HG03565 (cell line): ENCODE data around the gene BDH1.
"Not testable (repeated sequence)": the region's sequence is repeated elsewhere in the genome, so short reads cannot be mapped to it uniquely, and the experiment has no call there.

Experiments
- ATAC-seq: cut with Tn5 transposase; IDR thresholded peaks from one replicate; pipeline ENCODE4 v1.9.1; 2021; ENCODE audit warnings: mild to moderate bottlenecking, moderate library complexity; ENCODE audit not compliant: unreplicated experiment

BDH1 gene

DNA sequence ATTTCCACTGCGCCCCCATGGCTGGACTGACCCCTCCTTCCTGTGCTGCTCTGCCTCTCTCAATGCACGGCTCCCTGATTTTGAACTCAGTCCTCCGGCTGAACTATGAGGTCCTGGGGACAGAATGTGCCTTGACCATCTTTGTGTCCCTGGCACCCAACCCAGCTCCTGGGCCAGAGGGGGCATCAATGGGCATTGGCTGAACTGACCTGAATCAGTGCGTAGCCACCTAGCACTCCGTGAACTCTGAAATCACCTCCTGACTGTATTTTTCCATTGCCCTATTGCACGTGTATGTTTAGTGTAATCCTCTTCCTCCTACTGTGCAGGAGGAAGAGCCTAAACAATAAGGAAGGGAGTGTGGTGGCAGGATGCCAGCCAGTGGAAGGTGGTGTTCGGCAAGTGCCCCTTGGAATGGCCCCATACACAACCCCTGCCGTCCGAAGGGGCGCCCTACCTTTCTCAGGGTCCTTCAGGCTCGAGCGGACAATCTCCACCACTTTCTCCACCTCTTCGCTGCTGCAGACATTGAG, 33.5 kb downstream of the BDH1 start:
- no peak for ATAC-seq

DNA sequence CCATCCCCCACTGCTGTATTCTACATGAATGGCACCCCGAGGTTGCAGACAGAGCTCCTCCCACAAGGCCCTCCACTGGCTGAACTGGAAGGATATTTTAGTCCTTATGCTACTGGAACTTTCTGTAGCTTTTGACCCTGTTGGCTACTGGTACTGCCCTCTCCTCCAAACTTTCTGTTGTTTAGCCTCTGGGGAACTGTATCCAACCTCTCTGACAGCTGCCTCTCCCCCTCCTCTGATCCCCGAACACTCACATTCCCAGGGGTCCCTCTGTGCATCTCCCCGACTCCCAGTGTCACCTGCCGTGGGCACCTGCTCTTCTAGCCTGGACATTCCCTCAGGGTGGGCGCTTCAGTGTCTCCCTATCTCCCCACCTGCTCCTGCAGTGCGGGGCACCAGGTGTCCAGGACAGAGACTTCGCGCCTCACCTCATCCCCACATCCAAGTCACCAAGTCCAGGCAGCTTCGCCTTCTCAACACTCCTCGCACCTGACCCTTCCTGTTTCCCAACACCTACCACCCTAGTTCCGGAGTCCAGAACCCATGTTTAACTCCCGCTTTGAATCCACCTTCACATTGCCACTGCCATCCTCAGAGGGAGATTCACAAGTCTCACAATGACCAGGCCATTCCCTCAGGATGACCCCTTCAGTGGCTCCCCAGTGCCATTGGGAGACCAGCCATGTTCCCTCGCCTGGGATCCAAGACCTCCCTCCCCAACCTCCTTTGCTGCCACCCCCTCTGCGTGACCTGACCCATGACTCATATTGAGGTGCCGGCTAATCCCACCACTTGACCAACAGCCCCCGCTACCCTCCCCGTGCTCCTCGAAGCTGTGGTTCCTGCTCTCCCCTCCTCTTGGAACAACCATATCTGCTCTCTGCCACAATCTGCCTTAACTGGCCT, 34.2 kb downstream of the BDH1 start:
- no peak for ATAC-seq

DNA sequence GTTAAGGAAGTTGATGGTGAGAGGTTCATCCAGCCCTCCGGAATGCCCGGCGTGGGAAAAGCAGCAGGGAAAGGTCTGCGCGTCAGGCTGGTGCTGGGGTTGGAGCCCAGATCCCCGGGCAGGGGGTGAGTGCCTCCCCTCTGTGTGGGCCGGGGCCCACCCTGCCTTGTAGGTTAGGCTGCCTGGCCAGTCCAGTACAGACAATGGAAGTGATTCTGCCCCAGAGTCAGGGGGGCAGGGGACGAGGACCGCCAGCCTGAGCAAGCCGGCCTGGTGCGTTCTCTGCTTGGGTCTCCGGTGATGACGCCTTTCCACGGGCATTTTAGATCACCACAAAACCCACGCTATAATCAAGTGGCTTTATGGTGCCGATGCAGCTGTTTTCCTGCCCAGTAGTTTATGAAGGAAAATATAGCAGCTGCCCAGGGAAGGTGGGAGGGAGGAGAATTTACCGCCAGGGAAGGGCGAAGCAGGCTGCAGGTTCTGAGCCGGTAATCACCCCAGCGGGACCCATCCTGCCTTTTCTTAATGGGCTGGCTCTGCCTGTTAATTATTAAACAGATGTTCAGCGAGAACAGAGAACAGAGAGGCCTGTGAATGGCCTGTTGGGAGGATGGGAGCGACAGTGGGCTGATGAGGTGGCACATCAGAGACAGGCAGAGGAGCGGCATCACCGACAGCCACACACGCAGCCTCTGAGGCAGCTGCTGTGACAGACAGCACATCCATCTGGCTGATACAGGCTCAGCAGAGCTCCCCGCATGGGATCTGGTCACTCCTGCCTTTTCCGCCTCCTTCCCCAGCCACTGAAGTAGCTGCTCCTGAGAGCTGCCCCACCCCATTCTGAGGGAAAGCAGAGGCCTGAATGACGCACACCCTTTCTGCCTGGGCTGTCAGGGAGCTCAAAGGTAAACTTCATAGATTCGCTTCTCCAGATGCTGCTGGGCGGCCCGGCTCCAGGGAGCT, 35.2 kb downstream of the BDH1 start:
- ATAC-seq: no peak

DNA sequence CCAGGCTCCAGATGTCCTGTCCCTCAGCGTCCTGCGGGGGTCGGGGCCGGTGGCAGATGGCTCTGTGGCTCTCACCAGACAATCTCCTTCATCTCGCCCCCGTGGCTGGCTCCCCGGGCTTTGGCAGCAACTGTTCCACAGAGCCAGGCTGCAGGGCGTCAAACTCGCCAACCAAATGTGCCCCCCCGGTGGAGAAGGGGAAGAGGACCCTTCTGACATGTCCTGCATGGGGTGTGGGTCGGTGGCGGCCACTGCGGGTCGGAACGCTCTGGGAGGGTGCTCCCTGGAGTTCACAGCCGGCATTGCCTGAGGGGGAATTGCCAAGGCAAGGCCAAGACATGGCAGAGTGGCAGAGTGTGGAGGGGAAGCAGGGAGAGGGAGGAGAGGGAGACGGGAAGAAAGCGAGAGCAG, 36.0 kb downstream of the BDH1 start:
- no peak for ATAC-seq

DNA sequence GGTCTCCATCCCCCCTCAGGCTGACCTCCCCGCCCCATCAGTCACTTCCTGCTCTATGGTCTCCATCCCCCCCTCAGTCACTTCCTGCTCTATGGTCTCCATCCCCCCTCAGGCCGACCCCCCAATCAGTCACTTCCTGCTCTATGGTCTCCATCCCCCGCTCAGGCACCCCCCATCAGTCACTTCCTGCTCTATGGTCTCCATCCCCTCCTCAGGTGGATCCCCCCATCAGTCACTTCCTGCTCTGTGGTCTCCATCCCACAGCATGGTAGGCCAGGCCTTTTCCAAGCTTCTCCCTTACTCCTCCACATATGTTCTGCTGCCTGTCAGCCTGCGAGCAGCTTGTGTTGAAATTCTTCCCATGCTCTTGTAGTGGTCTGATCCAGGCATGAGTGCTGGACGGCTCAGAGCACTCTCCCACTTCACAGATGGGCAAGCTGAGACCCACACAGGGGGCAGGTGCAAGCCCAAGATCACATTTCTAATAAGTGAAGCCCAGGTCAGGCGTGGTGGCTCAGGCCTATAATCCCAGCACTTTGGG, 36.8 kb downstream of the BDH1 start:
- no peak for ATAC-seq

DNA sequence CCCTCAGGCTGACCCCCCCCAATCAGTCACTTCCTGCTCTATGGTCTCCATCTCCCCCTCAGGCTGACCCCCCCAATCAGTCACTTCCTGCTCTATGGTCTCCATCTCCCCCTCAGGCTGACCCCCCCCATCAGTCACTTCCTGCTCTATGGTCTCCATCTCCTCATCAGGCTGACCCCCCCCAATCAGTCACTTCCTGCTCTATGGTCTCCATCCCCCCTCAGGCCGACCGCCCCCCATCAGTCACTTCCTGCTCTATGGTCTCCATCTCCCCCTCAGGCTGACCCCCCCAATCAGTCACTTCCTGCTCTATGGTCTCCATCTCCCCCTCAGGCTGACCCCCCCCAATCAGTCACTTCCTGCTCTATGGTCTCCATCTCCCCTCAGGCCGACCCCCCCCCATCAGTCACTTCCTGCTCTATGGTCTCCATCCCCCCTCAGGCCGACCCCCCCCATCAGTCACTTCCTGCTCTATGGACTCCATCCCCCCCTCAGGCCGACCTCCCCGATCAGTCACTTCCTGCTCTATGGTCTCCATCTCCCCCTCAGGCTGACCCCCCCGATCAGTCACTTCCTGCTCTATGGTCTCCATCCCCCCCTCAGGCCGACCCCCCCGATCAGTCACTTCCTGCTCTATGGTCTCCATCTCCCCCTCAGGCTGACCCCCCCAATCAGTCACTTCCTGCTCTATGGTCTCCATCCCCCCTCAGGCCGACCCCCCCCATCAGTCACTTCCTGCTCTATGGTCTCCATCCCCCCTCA, 37.7 kb downstream of the BDH1 start:
- not testable (repeated sequence) for ATAC-seq

DNA sequence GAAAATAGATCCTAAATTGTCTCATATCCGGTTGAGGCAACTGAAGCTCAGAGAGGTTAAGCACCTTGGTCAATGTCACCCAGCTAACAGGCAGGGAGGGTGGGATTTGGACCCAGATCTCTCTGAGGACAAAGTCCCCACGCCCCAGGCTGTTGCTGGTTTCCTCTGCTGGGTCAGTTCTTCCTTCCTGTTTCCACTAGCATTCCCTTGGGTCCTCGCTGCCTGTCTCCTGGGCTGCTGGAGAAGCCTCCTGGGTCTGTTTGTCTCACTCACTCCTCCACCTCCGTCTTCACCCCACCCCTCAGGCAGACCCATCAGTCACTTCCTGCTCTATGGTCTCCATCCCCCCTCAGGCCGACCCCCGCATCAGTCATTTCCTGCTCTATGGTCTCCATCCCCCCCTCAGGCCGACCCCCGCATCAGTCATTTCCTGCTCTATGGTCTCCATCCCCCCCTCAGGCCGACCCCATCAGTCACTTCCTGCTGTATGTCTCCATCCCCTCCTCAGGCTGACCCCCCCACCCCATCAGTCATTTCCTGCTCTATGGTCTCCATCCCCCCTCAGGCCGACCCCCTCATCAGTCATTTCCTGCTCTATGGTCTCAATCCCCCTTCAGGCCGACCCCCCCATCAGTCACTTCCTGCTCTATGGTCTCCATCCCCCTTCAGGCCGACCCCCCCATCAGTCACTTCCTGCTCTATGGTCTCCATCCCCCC, 38.7 kb downstream of the BDH1 start:
- not testable (repeated sequence) for ATAC-seq

DNA sequence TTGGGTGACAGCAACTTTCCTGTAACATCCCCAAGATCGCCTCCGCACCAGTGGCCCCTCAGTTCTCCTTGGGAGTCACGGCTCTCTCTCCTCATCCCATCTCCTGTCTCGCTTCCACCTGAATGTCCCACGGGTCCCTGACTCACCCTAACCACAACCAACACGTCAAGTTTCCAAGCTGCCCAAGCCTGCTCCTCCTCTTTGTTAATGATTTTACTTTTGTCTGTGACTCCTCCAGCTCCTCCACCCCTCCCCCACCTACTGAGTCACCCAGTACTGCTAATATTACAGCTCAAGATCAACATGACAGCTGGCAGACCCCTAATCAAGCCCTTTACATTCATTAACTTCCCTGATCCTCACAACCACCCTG, 39.3 kb downstream of the BDH1 start:
- no peak for ATAC-seq

DNA sequence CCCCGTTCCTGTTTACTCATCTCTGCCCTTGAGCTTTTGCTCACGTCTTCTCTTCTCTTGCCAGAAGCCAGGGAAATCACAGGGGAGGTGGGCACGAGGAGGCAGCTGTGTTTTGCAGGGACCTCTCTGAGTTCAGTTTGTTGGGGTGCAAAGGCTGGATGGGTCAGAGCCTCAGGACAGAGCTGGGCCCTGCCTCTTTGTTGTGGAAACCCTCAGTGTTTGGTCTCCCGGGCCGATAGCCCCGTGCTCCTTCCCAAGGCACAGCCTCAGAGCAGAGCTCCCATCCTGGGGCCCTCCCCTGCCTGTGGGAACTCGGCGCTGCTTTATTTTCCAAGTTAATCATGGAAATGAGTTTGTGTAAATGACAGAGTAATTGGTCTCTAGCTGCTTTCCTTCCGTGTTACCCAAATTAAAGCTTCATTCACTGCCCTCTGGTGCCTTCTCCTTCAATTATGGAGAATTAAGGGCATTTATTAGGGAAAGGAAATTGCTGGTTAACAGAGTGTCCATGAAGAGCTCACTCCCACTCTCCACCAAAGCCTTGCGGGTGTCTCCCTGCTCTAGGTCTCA, 40.9 kb downstream of the BDH1 start:
- ATAC-seq: no peak

DNA sequence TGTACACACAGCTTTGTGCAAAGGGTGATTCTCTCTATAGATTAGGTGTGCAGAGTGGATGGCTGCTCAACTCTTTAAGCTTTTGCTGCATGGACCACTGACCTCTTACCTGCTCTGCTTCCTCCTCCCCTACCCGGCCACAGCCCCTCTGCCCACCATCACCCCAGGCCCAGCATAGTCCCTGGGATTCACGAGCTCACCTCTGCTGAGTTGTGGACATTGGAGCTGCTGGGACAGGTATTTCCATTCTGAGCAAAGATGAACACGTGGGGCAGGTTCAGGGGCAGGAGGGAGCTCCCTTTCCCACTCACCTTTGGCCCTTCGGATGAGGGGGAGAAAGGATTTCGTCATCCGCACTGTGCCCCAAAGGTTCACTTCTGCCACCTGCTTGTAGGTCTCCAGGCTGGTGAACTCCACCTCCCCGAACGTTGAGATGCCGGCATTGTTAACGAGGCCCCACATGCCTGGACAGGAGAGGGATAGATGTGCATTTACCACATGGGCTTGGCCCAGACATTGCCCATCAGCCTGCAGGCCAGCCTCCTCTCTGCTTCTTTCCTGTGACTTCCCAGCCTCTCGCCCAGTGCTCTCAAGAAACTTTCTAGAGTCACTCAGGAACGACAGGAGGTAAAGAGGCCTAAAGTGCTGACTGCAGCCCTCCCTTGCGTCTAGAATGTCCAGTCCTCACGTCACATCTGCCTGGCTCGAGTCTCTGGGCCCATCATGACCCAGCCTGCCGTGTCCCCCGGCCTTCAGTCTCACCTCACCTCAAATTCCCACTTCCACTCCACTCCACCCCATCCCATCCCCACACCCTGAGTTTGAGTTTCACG, 41.6 kb downstream of the BDH1 start:
- ATAC-seq: no peak

DNA sequence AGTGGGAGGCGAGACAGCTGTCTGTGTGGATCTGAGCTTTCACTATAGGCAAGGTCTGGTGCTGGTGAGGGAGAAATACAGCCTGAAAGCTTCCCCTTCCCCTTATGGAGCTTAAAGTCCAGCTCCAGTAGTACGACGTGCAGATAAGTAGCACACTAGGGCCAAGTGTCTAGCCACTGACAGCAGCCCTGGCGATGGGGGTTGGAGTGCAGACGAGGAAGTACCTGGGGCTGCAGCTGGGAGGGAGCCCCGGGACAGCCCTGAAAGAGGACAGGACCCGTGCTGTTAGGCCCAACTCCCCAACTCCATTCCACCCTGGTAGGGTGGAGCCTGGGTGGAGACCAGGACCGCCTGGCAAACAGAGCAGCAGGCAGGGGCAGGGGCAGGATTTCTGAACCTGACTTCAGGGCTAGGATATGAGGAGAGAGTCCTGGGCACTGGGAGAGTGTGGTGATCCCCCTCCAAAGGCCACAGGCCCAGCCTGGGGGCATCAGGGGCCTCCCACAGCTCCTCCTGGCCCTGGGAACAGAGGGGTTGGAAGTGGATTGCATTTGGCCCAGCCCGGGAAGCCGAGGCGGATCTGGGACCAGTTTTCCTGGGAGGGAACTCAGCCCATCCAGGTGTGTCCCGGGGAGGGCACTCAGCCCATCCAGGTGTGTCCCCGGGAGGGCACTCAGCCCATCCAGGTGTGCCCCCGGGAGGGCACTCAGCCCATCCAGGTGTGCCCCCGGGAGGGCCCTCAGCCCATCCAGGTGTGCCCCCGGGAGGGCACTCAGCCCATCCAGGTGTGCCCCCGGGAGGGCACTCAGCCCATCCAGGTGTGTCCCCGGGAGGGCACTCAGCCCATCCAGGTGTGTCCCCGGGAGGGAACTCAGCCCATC, 42.8 kb downstream of the BDH1 start:
- no peak for ATAC-seq

DNA sequence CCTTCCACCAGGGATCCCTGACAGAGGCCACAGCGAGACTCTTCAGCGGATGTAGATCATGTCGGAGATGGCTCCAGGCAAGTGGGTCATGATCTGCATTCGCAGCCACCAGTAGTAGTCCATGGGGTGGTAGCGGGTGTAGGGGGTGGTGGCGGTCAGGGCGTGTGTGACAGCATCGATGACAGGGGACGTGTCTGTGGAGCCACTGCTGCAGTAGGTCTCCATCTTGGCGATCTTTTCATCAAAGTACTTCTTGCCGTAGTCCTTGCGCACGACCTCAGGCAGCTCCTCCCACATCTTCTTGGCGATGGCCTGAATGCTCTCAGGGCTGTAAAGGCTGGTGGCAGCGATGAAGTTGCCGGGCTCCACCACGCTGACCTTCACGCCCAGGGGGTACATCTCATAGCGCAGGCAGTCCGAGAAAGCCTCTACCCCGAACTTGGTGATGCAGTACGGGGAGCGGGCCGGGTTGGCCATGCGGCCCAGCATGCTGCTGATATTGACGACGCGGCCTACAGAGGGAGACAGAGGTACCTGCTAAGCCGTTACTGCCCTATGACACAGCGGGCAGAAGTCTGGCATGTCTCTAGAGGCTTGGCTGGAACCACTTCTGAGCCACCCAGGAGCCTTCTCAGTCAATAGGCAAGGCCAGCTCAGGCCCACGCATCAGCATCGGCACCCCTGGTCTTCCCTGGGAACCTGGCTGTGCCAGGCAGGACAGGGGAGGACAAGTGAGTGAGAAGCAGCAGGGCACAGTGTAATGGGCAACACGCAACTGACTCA, 43.7 kb downstream of the BDH1 start:
- ATAC-seq: no peak

DNA sequence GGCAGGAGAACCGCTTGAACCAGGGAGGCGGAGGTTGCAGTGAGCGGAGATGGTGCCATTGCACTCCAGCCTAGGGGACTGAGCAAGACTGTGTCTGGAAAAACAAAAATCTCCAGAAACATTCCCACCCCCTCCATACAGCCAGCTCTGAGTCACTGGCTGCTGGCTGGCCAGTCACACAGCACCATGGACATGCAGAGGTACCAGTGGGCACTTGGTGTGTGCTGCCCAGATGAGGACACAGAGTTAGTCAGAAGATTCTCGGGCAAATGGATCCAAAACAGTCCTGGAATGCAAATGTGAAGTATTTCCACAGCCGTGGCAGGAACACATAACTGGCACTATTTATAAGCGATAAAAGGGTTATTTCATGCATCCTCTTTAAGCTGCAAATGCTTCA, 44.6 kb downstream of the BDH1 start:
- ATAC-seq: no peak

DNA sequence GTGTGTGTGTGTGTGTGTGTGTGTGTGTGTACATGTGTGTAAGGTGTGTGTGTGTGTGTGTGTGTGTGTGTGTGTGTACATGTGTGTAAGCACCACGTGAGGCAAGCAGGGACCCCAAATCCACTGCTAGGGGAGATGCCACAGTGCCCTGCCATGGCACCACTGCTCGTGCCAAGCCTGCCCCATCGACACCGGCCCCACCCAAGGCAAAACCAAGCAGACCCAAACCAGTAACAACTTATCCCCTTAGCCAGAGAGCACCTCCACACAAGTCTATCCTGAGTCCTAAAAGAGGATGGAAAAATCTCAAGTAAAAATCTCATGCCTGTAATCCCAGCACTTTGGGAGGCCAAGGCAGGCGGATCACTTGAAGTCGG, 45.1 kb downstream of the BDH1 start:
- no peak for ATAC-seq

DNA sequence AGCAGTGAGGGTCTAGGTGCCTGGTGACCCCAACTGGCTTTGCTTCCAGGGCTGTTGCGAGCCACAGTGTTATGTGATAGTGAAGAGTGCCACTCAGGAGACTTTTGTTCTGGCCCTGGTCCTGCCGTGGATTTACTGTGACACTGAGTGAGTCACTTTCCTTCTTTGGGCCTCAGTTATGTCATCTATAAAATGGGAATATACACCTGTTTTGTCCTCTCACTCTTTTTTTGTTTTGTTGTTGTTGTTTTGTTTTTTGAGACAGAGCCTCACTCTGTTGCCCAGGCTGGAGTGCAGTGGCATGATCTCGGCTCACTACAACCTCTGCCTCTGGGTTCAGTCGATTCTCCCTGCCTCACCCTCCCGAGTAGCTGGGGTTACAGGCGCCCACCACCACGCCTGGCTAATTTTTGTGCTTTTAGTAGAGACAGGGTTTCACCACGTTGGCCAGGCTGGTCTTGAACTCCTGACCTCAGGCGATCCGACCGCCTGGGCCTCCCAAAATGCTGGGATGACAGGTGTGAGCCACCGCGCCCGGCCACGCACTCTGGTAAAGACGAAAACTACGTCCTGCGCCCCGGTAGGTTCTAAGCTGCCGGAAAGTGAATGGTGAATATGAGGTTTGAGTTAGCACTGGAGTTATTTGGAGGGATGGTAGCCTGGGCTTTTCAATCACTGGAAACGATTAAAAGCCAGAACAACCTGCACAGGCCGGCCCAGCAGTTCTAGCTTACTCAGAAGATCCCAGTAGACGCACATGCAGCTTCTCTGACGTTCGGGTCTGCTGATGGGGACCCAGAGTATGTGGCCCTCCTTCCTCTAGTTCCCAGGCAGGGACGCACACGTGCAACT, 46.6 kb downstream of the BDH1 start:
- no peak for ATAC-seq

DNA sequence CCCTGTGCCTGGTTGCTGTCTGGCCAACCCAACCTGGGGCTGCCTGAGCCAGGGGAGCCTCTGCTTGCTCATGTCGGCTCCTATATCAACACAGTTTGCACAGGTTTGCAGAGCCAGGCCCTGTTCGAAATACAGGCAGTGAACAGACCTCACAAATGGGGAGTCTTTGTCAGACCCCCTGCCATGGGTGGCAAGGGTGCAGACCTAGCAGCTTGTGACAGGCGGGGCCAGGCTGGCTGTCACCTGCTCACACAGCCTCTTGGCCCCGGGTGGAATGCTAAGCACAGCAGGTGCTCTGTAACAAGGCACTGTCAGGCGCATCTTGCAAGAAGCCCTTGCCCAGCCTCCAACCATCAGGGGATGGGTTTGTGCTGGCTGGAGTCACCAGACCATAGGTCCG, 47.3 kb downstream of the BDH1 start:
- no peak for ATAC-seq
